Activated T-helper 17 cell treated with anti-CD3 and anti-CD28 coated beads, Interleukin-2, amount 50 U/mL, for 72 hours (primary cell): ENCODE data around the gene LRRC56. TPM values are rescaled to one million over a fixed set of nuclear protein-coding genes. Genes with fewer than 3 reads are reported as not detected.

Experiments used
- ATAC-seq: fragments of 150-1000 bp; cut with Tn5 transposase; replicated peaks from 2 replicates; pipeline ENCODE4 v1.10.0; 2021; ENCODE audit warnings: mild to moderate bottlenecking, moderate library complexity
- H3K27ac Mint-ChIP-seq: one replicate; pipeline ENCODE4 v1.8.0; 2022; ENCODE audit warnings: mixed read lengths
- H3K27me3 Mint-ChIP-seq: one replicate; pipeline ENCODE4 v1.8.0; 2022; ENCODE audit warnings: mixed read lengths
- H3K36me3 Mint-ChIP-seq: one replicate; pipeline ENCODE4 v1.8.0; 2022; ENCODE audit warnings: low read depth, mild to moderate bottlenecking, mixed read lengths
- H3K4me1 Mint-ChIP-seq: one replicate; pipeline ENCODE4 v1.8.0; 2022; ENCODE audit warnings: mixed read lengths
- H3K4me3 Mint-ChIP-seq: one replicate; pipeline ENCODE4 v1.8.0; 2022; ENCODE audit warnings: mild to moderate bottlenecking, mixed read lengths
- H3K9me3 Mint-ChIP-seq: one replicate; pipeline ENCODE4 v1.8.0; 2022; ENCODE audit warnings: mixed read lengths
- total RNA-seq, 2 donors: library from RNA; stranded (reverse); gene quantifications; one replicate each; pipeline ENCODE4 v1.2.3, GENCODE V29; 2022

The LRRC56 gene
- total RNA-seq, 2 donors from 2014 or later, result 1.1 to 4.4 TPM

GRCh38 chr11:537622-538430 lies 499 bp downstream of the LRRC56 start:
- H3K4me3 Mint-ChIP-seq, result peak overlapping the region; percentile 85
- no peaks in the 10 kb centered on the region for H3K27me3 Mint-ChIP-seq
- ATAC-seq, result no peak
- H3K4me1 Mint-ChIP-seq, result no peaks in the 10 kb centered on the region
- no peaks in the 10 kb centered on the region for H3K9me3 Mint-ChIP-seq
- peak overlapping the region; percentile 36 for H3K27ac Mint-ChIP-seq
- H3K36me3 Mint-ChIP-seq, result peaks cover 5% of the 10 kb centered on the region

GRCh38 chr11:538431-539051 lies 1.2 kb downstream of the LRRC56 start:
- peak overlapping the region; percentile 85 for H3K4me3 Mint-ChIP-seq
- peaks cover 5% of the 10 kb centered on the region for H3K36me3 Mint-ChIP-seq
- H3K27me3 Mint-ChIP-seq, result no peaks in the 10 kb centered on the region
- no peaks in the 10 kb centered on the region for H3K4me1 Mint-ChIP-seq
- no peak for ATAC-seq
- H3K27ac Mint-ChIP-seq, result no peak overlapping the region
- no peaks in the 10 kb centered on the region for H3K9me3 Mint-ChIP-seq

- Mint-ChIP-seq H3K4me1 (no peaks in the 10 kb centered on the region), H3K4me3 (no peak overlapping the region), H3K36me3 (no peaks in the 10 kb centered on the region), H3K27me3 (no peaks in the 10 kb centered on the region), H3K27ac (no peak overlapping the region), H3K9me3 (no peaks in the 10 kb centered on the region)
- no peak for ATAC-seq
Observed at GRCh38 chr11:539971-540481, 2.7 kb downstream of the LRRC56 start.

DNA sequence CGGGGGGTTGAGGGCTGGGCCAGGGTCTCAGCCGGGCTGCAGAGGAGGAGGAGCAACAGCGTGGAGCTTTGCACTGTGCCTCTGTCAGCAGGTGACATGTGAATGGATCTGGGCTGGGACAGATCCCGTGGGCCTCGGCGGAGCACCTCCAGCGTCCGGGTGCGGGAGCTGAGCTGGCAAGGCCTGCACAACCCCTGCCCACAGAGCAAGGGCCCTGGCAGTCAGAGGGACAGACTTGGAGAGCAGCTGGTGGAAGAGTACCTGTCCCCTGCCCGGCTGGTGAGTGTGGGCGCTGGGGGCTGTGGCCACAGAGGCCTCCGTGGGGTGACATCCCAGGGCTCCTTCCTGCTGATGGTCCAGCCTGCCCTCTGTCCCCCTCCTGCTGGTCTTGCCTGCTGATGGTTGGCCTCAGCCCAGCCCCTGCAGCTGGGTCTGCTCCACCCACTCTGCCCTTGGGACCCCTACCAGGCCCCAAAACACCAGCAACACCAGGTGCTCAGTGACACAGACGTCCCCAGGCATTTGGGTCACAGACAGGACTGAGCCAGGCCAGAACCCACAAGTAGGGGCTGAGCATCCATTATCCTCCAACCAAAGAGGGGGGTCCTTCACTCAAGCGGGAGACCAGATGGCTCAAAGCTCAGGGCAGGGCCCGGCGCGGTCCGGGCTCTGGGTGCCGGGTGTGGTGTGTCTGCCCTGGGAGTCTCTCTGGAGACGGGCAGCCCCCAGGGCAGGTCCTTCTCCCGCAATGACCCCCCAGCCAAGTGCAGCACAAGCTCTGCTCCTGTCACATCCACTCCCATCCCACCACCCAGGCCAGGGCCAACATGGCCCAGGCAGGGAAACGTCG lies 3.5 kb downstream of the LRRC56 start:
- ATAC-seq, result no peak

DNA sequence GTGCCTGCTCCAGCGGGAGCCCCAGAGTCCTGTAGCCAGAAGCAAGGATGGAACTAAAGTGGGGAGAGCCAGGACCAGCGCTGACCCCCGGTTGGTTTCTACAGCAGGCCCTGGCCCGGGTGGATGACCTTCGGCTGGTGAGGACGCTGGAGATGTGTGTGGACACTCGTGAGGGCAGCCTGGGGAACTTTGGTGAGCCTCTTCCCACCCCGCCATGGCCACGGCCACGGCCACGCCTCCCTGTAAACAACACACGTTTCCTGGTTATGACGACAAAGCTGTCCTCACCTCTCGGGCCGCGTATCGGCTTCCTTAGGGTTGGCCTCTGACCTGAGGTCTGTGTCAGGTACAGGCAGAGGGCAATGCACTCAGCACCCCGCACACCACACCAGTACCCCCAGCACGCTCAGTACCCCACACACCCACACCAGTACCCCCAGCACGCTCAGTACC lies 4.1 kb downstream of the LRRC56 start:
- H3K9me3 Mint-ChIP-seq, result no peaks in the 10 kb centered on the region
- no peak overlapping the region for H3K27ac Mint-ChIP-seq
- H3K36me3 Mint-ChIP-seq, result no peaks in the 10 kb centered on the region
- no peak overlapping the region for H3K4me3 Mint-ChIP-seq
- no peaks in the 10 kb centered on the region for H3K4me1 Mint-ChIP-seq
- no peaks in the 10 kb centered on the region for H3K27me3 Mint-ChIP-seq
- no peak for ATAC-seq

More for the DNA sequence above, 3.5 kb downstream of the LRRC56 start:
- no peak overlapping the region for H3K4me3 Mint-ChIP-seq
- H3K27me3 Mint-ChIP-seq, result no peaks in the 10 kb centered on the region
- H3K9me3 Mint-ChIP-seq, result no peaks in the 10 kb centered on the region
- H3K4me1 Mint-ChIP-seq, result no peaks in the 10 kb centered on the region
- H3K27ac Mint-ChIP-seq, result no peak overlapping the region
- H3K36me3 Mint-ChIP-seq, result no peaks in the 10 kb centered on the region

GRCh38 chr11:544817-545166 lies 7.5 kb downstream of the LRRC56 start:
- Mint-ChIP-seq H3K36me3 (no peaks in the 10 kb centered on the region), H3K4me3 (no peak overlapping the region)
- ATAC-seq, result no peak

GRCh38 chr11:545171-545570 lies 7.8 kb downstream of the LRRC56 start:
- no peaks in the 10 kb centered on the region for H3K36me3 Mint-ChIP-seq
- ATAC-seq, result no peak
- H3K27me3 Mint-ChIP-seq, result no peaks in the 10 kb centered on the region
- no peaks in the 10 kb centered on the region for H3K4me1 Mint-ChIP-seq
- H3K9me3 Mint-ChIP-seq, result no peaks in the 10 kb centered on the region
- H3K4me3 Mint-ChIP-seq, result no peak overlapping the region
- no peak overlapping the region for H3K27ac Mint-ChIP-seq

More at GRCh38 chr11:544817-545166, 7.5 kb downstream of the LRRC56 start:
- Mint-ChIP-seq H3K4me1 (no peaks in the 10 kb centered on the region), H3K9me3 (no peaks in the 10 kb centered on the region), H3K27me3 (no peaks in the 10 kb centered on the region), H3K27ac (no peak overlapping the region)

DNA sequence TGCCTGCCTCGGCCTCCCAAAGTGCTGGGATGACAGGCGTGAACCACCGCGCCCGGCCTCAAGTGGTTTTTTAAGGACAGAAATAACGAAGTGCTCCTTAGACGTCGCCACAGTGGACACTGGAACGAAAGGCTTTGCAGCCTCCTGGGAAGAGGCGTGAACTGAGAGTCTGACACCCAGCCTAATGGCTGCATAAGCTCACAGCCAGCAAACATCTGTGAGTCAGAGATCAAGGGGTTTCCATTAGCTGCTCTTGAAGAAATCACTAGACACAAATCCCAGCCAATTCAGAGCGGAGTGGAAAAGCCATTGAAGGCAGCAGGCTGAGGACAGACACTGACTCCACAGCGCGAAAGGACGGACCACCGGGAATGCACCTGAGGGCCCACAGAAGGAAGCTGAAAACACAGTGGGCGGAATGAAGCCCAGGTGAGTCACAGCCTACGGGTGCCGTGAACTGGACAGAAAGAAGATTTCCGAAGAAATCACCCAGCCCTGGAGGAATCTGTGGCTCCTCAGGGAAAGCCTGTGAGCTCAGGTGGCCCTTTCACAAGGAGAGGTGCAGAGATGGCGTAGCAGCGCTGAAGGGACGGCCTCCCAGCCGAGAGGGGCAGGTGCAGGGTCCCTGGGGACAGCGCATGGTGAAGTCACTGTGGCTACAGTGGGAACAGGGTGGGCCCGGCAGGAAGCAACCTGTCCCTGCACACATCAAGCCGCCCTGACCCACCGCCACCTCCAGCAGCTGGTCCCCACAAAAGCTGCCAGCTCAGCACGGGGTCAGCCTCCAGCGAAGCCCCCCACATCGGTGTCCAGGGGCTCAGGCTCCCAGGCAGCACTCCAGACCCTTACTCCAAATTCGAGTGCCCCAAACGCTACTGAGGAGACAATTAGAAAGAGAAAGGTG lies 11.6 kb downstream of the LRRC56 start:
- no peaks in the 10 kb centered on the region for H3K27me3 Mint-ChIP-seq
- H3K27ac Mint-ChIP-seq, result no peak overlapping the region
- no peak overlapping the region for H3K4me3 Mint-ChIP-seq
- H3K9me3 Mint-ChIP-seq, result no peaks in the 10 kb centered on the region
- no peaks in the 10 kb centered on the region for H3K36me3 Mint-ChIP-seq
- no peaks in the 10 kb centered on the region for H3K4me1 Mint-ChIP-seq
- ATAC-seq, result no peak

DNA sequence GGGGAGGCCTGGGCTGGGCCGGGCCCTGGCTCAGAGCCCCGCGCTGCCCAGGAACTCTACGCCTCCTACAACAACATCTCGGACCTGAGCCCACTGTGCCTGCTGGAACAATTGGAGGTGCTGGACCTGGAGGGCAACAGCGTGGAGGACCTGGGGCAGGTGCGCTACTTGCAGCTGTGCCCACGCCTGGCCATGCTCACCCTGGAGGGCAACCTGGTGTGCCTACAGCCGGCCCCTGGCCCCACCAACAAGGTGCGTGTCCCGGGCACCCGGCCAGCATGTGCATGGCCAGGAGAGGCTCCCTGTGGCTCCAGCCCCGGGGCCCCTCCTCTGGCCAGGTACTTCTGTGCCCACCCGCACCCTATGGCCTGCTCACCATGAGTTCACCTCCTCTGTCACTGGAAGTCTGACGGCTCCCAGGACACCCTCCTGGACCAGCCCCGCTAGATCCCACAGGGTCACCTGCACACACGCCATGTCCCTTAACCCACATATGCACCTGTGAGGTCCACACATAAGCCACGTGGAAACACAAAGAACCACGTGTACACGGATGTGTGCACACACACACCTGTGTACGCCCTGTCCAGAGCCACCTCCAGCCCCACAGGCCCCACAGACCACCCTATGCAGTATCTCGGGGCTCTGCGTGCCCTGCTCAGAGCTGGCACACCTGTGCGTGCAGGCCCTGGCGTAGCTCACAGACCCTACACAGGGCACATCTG lies 12.9 kb downstream of the LRRC56 start:
- Mint-ChIP-seq H3K27ac (no peak overlapping the region), H3K36me3 (no peaks in the 10 kb centered on the region), H3K27me3 (no peaks in the 10 kb centered on the region), H3K4me3 (no peak overlapping the region), H3K4me1 (no peaks in the 10 kb centered on the region), H3K9me3 (no peaks in the 10 kb centered on the region)
- no peak for ATAC-seq

GRCh38 chr11:550746-551085 lies 13.4 kb downstream of the LRRC56 start:
- H3K9me3 Mint-ChIP-seq, result no peaks in the 10 kb centered on the region
- H3K36me3 Mint-ChIP-seq, result no peaks in the 10 kb centered on the region
- no peak overlapping the region for H3K27ac Mint-ChIP-seq
- H3K27me3 Mint-ChIP-seq, result no peaks in the 10 kb centered on the region
- no peak for ATAC-seq
- H3K4me3 Mint-ChIP-seq, result no peak overlapping the region
- H3K4me1 Mint-ChIP-seq, result no peaks in the 10 kb centered on the region

GRCh38 chr11:551131-551530 lies 13.8 kb downstream of the LRRC56 start:
- Mint-ChIP-seq H3K9me3 (no peaks in the 10 kb centered on the region), H3K27me3 (no peaks in the 10 kb centered on the region), H3K4me1 (no peaks in the 10 kb centered on the region), H3K27ac (no peak overlapping the region), H3K4me3 (no peak overlapping the region), H3K36me3 (no peaks in the 10 kb centered on the region)
- ATAC-seq, result no peak

- no peak overlapping the region for H3K27ac Mint-ChIP-seq
- no peak overlapping the region for H3K4me3 Mint-ChIP-seq
- H3K27me3 Mint-ChIP-seq, result no peaks in the 10 kb centered on the region
- H3K9me3 Mint-ChIP-seq, result no peaks in the 10 kb centered on the region
- no peaks in the 10 kb centered on the region for H3K36me3 Mint-ChIP-seq
- ATAC-seq, result no peak
- no peaks in the 10 kb centered on the region for H3K4me1 Mint-ChIP-seq
Observed at GRCh38 chr11:551596-551995, 14.3 kb downstream of the LRRC56 start.
